ENCODE results near the gene ARSH.
"Not testable (repeated sequence)": the region's sequence is repeated elsewhere in the genome, so short reads cannot be mapped to it uniquely, and the experiment has no call there.

The ARSH gene, protein sequence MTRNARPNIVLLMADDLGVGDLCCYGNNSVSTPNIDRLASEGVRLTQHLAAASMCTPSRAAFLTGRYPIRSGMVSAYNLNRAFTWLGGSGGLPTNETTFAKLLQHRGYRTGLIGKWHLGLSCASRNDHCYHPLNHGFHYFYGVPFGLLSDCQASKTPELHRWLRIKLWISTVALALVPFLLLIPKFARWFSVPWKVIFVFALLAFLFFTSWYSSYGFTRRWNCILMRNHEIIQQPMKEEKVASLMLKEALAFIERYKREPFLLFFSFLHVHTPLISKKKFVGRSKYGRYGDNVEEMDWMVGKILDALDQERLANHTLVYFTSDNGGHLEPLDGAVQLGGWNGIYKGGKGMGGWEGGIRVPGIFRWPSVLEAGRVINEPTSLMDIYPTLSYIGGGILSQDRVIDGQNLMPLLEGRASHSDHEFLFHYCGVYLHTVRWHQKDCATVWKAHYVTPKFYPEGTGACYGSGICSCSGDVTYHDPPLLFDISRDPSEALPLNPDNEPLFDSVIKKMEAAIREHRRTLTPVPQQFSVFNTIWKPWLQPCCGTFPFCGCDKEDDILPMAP

DNA sequence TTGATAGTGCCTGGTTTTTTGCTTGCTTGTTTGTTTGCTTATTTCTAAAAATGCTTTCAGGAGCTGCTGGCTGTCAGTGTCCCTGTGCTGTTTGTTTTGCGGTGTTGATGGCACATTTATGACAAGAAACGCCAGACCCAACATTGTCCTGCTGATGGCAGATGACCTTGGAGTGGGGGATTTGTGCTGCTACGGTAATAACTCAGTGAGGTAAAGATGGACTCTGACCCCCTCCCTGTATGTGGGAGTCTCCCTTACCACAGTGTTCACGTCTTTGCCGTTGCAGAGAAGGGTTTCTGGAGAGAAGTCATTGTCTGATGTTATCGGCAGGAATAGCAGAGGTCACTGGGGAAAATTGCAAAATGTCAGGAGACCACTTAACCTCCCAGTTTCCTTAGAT, at the start of gene ARSH:
TSS of gene ARSH (plus strand) at position 52 of the 400 bp plus-strand sequence. CDS start at position 119, 67 bp downstream.
- no peak for DNase-seq (ENCODE audit: low read depth in 2 of 2)

DNA sequence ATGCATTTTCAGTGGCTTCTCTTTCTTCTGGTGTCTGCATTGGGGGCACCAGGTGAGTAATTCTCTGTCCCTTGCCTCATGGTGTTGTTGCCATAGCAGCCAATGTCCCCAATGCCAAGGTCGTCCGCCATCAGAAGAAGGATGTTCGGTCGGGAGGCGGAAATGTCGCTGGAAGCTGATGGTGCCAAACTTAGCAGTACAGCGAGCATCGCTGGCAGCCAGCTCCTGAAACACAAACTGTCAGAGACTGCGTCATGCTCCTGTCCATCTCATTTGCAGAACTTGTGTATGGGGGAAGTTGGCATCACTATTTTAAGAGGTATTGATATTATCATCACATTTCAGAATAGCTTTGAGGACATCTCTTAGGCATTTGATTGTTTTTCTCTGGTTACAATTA, 48.1 kb upstream of the ARSH start:
- no peak for DNase-seq (ENCODE audit: low read depth in 2 of 2)

DNA sequence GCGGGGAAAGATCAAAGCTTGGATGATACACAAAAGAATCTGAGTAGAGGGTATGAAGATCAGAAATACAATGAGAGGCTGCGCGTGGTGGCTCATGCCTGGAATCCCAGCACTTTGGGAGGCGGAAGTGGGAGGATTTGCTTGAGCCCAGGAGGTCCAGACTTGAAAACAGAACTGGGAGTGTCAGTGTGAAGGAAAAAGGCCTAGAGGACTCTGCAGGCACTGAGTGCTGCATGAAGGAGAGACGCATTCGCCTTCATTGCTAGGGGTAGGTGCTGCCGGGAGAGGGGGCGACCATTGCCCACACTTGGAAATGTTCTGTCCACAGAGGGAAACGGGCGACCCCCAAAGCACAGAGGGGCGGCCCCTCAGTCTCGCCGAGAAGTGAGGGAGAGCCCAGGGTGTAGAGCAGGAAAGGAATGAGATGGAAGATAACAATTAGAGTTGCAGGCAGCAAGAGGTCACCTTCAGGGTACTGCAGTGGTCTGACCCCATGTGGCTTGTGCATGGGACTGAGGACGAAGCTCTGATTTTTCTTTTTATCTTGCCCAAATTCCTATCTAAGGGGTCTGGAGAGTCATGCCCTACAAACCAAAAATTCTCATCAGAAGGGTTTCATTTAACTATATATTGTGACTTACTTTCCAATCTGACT, 45.4 kb upstream of the ARSH start:
- no peak for DNase-seq (ENCODE audit: low read depth in 2 of 2)

DNA sequence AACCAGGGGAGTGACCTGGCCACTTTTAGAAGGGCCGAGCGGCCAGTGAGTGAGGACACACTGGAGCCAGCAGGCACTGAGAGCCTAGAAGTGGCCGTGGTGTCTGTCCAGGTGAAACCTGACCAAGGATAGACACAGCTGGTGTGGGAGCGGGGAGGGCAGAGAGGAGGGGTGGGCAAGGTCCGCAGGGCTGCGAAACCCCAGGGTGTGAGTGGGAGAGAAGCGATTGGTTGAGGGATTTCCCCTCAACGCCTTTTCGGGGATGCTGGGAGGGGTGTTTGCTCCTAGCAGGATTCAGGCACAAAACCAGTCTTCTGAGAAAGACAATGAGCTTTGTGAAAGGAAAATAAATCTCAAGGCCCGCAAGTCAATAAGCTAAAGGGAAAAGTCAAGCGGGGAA, 44.0 kb upstream of the ARSH start:
- no peak for DNase-seq (ENCODE audit: low read depth in 2 of 2)

DNA sequence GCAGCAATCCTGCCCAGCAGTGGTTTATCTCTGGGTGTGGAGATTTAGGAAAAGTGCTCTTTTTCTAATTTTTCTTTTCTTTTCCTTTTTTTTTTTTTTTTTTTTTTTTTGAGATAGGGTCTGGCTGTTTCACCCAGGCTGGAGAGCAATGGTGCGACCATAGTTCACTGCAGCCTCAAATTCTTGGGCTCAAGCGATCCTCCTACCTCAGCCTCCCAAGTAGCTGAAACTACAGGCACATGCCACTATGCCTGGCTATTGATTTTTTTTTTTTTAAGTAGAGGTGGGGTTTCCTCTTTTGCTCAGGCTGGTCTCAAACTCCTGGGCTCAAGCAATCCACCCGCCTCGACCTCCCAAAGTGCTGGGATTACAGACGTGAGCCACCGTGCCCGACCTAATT, 42.9 kb upstream of the ARSH start:
- not testable (repeated sequence) for DNase-seq (ENCODE audit: low read depth in 2 of 2)

DNA sequence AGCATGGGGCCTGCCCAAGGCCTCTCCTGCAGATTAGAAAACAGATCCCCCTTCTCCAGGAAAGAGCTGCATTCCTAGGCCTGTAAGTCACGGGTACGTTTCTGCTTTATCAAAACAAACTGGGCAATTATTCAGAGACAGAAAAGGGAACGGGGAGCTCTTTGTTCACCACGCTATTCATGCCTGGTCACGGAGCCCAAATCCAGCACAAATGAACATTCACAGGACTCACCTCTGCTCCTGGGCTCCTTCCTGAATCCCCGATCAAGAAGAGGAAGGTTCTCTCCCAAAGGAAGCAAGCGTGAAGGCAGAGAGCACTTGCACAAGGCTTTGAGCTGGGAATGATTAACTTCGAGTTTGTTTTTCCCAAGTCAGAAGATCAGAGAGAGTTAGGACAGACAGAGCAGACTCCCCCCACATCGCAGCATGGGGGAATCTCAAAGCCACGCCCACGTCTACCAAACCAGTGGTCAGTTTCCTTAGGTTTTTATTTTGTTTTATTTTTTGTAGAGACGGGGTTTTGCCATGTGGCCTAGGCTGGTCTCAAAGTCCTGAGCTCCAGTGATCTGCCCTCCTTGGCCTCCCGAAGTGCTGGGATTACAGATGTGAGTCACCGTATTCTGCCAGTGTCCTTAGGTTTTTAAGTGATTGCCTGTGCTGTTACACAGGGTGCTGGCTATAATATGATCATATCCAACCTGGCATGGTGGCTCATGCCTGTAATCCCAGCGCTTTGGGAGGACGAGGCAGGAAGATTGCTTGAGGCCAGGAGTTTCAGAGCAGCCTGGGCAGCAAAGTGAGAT, 42.2 kb upstream of the ARSH start:
- DNase-seq (ENCODE audit: low read depth in 2 of 2), result not testable (repeated sequence)

DNA sequence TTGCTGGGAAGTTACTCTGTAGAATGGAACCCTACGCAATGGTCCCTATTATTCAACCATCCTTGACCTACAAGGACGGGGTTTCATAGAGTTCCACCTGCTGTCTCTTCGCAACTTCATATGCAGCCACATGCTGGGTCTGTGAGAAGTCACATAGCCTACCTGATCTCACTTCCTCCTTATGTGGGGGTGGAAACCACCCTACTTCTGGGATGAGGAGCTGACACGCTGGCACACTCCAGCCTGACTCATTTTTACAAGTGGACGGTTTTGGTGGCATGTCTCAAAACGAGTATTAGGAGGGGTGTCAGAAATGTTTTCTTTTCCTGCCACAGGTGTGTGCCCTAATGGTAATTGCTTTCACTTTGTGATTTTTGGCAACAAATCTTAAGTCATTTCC, 40.4 kb upstream of the ARSH start:
- DNase-seq (ENCODE audit: low read depth in 2 of 2), result no peak

DNA sequence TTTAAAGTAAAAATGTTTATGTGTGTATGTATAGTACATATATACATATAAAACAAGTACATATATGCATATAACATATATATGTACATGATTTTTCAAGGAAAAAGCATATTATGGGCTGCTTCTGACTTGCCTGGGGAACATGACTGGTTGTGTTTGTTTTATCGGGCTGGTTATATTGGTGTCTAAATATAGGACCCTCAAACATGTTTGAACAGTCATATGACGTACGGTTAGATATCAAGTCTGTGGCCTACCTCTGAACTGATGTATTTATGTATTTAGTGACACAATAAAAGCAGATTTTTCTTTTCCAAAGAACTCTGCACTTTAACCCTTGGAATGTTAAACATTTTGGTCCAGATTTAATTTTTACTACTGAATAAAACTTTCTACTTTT, 39.3 kb upstream of the ARSH start:
- no peak for DNase-seq (ENCODE audit: low read depth in 2 of 2)

DNA sequence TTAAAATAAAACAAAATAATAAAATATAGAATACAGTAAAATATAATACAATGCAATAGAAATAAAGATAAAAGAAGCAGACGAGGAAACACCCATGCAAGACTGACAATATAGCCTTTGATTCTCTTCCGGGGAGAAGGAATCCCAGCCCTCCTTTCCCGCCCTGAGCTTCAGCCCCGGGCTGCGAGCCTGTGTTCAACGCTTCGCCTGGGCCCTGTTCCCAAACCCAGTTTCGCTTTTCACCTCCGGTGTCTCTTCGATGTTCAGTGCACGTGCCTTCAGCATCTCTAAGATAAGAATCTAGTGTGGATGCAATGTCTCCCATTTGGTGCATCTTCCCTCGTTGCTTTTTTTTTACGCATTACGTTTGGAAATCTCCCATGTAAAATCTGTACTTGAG, 38.8 kb upstream of the ARSH start:
- DNase-seq (ENCODE audit: low read depth in 2 of 2), result no peak

DNA sequence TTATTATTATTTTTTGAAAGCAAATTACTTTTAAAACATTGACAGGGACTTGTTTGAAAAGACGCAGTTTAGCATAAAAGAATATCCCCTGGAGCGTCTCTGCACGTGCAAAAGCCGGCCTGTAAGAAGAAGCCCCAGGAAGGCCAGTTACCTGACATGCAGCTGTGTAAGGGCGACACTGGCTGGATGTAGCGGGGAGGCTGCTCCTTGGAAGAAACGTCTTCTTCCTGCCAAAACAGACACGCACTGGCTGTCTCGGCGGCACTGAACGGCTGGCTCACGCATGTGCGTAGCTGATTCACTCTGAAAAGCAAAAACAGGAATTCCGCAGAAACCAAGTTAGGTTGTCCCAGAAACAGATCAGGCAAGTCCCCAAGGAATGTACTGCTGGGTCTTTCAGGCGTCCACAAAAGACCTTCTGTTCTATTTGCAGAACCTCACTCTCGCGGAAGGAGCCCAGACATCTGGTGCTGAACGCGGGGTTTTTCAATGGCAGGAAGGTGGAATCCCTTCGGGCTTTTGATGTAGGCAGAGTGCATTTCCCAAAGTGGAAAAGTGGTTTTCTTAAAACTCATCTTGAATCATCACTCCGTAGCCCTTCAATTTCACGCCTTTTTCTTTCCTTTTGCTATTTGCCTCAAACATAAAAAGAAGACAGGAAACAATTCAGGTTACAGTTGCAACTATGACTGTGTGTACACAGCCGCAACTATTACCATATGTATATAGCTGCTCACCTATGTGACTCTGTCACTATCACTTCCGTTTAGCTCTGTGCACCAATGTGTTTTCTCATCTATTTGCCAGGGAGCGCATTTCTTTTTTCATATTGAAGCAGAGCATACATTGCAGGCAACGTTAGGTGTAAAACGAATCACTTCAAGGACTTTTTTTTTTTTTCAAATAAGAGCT, 38.1 kb upstream of the ARSH start:
- DNase-seq (ENCODE audit: low read depth in 2 of 2), result no peak

DNA sequence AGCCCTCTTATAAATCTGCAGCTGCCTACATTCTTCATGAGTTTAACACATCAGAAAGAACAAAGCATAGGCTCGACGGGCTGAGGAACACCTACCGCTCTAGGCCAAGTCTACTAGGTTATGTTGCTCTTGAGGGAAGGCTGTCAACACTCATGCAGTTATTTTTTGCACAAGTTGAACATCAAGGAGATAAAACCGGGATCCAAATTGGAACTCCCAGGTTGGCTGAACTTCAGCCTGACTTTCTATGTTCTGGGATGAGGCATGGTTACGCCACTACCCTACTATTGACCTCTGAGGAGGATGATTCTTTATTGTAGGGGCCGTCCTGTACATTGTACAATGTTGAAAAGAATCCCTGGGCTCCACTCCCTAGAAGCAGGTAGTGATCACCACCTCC, 37.3 kb upstream of the ARSH start:
- DNase-seq (ENCODE audit: low read depth in 2 of 2), result no peak

DNA sequence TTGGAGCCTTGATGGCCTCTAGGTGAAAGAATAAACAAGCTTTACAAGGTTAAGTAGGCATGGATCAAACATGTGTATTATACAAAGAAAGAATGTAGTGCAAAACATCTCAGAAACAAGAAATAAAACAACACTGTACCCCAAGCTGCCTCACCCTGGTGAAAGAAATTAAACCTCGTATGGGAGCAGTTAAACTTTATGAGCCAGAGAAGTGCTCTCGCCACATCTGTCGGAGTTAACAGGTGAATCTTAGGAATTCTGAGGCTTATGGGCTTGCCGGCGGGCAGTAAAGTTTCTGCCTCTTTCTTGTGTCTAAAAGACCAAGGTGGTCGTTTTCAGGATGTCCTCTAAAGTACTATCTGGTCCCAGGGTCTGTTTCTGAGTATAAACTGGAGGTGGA, 34.0 kb upstream of the ARSH start:
- no peak for DNase-seq (ENCODE audit: low read depth in 2 of 2)

DNA sequence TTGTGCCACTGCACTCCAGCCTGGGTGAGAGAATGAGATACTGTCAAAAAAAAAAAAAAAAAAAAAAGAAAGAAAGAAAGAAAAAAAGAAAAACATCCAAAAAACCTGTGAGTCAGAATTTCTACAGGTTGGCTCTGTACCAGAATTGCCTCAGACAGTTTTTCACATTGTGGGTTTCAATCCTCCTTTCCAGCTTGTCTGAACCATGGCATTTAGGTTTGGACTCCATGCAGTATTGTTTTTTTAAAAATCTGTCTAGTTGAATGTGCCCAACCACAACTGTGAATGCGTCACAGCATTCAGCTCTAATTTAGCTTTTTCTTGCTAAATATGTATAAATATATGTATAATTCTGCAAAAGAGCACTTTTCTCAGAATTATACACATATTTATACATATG, 31.4 kb upstream of the ARSH start:
- no peak for DNase-seq (ENCODE audit: low read depth in 2 of 2)

DNA sequence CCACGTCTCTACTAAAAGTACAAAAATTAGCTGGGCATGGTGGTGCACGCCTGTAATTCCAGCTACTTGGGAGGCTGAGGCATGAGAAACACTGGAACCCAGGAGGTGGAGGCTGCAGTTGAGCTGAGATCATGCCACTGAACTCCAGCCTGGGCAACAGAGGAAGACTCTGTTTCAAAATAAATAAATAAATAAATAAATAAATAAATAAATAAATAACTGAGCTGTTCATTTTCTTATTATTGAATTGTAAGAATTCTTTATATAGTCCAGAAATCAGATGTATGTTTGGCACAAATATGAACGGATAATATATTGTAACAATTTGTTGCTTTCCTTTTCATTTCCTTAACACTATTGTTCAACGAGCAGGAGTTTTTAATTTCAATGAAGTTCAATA, 27.7 kb upstream of the ARSH start:
- DNase-seq (ENCODE audit: low read depth in 2 of 2), result not testable (repeated sequence)

DNA sequence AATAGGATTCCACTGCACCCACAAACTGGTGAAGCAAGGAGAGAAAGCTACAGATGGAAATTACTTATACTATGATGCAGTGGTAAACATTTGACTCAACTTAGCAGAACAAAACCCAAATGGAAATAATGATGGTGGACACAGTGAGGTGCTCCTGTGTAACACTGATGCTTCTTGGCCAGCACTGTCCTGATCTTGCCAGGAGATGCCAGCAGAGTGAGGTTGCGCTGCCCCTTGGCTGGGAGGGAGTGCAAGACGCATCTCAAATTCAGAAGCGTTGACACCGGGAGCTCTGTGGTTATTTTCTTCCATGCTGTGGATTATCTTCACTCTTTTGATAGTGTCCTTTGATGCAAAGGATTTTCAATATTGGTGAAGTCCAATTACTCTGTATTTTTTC, 22.0 kb upstream of the ARSH start:
- no peak for DNase-seq (ENCODE audit: low read depth in 2 of 2)

DNA sequence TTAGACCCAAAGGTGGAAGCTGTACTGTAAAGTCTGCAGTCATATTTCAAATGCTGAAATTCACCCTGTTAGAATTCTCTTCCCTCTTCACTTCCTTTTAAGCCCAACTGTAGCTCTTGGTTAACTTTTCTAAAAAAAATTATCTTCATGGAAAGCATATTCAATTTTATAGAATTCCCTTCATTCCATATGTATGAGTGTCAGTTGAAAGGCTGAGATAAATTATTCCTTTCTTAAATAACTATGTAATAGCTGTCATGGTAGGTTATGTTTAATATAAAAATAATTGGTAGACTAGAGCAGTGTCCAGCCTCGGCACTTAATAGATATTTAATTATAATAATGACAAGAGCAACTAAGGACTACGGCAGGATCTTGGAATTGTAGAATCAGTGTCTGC, 16.8 kb upstream of the ARSH start:
- DNase-seq (ENCODE audit: low read depth in 2 of 2), result no peak

DNA sequence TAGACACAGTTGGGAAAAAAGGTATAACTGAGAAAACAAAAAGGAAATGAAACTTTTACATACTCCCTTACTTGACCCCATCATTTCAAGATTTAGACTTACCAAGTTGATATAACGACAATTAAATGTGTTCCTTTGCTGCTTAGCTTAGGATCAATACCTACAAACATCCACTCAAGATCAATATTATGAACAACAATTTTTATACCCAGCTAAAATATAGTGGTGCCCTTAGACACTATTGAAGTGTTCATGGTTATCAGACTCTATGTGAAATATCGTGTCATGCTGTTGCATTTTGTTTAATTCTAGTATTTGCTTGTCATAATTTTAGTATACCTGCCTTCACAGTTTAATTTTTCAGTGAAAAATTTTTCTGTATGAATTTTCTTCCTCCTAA, 4.2 kb downstream of the ARSH start:
- DNase-seq (ENCODE audit: low read depth in 2 of 2), result no peak

DNA sequence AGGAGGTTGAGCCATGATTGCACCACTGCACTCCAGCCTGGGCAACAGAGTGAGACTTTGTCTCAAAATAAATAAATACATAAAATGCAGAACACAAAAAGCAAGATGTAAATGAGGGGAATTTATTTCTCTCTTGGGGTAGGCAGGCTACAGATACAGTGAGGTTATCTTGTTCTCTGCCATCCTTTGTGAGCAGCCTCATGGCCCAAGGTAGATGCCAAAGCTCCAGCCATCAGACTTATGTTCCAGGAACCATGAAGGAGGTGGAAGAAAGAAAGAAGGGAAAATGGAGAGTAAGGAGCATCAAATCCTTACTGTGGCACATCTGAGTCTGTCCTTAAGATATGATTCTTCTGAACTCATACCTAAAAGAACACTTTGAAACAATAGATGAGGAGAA, 11.1 kb downstream of the ARSH start:
- no peak for DNase-seq (ENCODE audit: low read depth in 2 of 2)

DNA sequence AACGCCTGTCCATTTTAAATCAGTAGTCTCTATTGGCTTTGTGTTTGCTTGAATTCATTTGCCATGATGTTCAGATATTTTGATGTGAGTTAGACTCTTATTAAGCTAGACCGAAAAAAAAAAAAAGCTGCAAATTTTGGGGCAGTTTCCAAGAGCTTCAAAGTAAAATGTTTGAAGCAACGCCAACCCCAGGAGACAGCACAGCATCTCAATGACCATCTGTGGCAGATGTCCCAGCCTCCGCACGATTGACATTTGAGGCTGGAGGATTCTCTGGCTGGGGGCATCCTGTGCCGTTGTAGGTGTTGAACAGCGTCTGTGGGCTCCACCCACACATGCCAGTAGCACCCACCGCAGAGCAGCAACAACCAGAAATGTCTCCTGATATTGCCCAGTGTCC, 17.8 kb downstream of the ARSH start:
- DNase-seq (ENCODE audit: low read depth in 2 of 2), result no peak

DNA sequence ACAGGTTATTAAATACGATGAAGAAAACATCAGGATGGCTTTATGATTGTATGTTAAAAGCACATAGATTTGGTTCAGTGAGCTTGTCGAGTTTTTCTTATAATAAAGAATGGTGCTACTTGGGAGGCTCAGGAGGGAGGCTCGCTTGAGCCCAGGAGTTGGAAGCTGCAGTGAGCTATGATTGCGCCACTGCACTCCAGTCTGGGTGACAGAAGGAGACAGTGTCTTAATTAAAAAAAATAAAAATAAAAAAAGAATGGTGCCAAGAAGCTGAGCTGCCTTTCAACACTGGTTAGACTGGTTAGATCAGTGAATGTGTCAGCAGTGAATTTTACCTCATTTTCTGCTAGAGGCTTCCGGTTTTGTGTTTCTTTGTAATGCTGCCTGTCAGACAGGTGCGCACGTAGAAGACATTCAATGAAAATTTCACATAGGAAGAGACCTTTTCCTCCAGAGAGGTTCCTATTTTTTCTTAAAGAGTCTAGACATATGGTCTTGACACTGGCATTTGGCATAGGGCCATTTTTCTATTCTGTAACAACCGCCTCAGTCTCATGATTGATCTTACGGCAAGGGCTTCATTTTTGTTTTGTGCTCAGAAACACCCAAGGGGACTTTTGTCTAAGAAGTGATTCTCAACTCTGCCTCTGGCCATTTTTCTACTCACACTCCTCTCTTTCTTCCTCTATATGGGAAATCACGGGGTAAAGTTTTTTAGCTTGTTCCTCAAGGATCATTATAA, 19.9 kb downstream of the ARSH start:
- no peak for DNase-seq (ENCODE audit: low read depth in 2 of 2)

DNA sequence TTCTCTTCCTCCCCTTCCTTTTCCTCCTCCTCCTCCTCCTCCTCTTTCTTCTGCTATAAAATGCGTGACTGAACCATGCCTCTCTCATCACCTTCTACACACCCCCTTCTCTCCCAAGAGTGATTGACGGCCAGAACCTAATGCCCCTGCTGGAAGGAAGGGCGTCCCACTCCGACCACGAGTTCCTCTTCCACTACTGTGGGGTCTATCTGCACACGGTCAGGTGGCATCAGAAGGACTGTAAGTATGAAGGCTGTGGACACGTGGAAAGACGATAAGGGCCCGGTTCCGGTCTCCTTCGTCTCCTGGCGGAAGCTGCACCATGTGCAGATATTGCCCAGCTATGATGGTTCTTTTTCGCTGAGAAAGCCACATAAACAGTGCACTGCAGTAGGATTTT, 22.8 kb downstream of the ARSH start:
- DNase-seq (ENCODE audit: low read depth in 2 of 2), result no peak
